SK-N-MC (cell line): ENCODE measurements around the gene PDE6D.

Source experiments
- EZH2 ChIP-seq: fragments of 200-600 bp; sonication (generic); IDR thresholded peaks from one replicate; pipeline ENCODE4 v1.6.1; 2017; ENCODE audit warnings: antibody characterized with exemption
- FOXP2 ChIP-seq: optimal IDR thresholded peaks from 2 replicates; pipeline ENCODE3; 2011; ENCODE audit warnings: mild to moderate bottlenecking, moderate library complexity; ENCODE audit not compliant: insufficient read depth; ENCODE audit errors: extremely low read length, control extremely low read depth
- POLR2AphosphoS5 ChIP-seq: IDR thresholded peaks from 2 replicates; pipeline ENCODE4 v1.6.1; 2012; ENCODE audit warnings: mild to moderate bottlenecking, low read depth, low read length, borderline replicate concordance

GRCh38 chr2:231682603-231683291 is 98.3 kb downstream of the PDE6D start:
- TF ChIP-seq POLR2AphosphoS5 (no peak), EZH2 (no peak), FOXP2 (no peak)
